H1 (cell line): Measurements from ENCODE around the gene P3H3. TPM values are rescaled to one million over a fixed set of nuclear protein-coding genes. Genes with fewer than 3 reads are reported as not detected.
A peak's percentile ranks its signal among the peaks of the same experiment; 100 is the strongest.

Source experiments
- CTCF ChIA-PET: fragments of 300-600 bp; sonication (Branson Sonifier 250); formaldehyde crosslinking; loops from one replicate; lab custom pipeline; 2021; ENCODE audit not compliant: partially characterized antibody; lab: Charles Lee
- POLR2A ChIA-PET: fragments of 300-600 bp; sonication (Branson Sonifier 250); formaldehyde crosslinking; loops from one replicate; lab custom pipeline; 2021; ENCODE audit warnings: inconsistent platforms; ENCODE audit not compliant: partially characterized antibody; lab: Charles Lee
- DNase-seq, 2 experiments: peaks; one replicate each; pipeline versions ENCODE4 v3.0.0 to v3.0.0-alpha.2; 2010 to 2022; ENCODE audit warnings: low spot score in 2 of 2, low read depth in 1 of 2, mixed read lengths in 1 of 2
- FAIRE-seq: peaks from 2 replicates; lab custom pipeline; 2011; peaks lifted over from hg19 to GRCh38; lab: Jason Lieb, UNC
- H2AFZ ChIP-seq: 2 replicates; pipeline ENCODE4 v1.8.1; 2012; ENCODE audit warnings: low read length, inconsistent platforms
- H2AK5ac ChIP-seq: 2 replicates; pipeline ENCODE4 v1.6.1; 2013; ENCODE audit warnings: low read depth, low read length
- H2BK120ac ChIP-seq: replicated peaks from 2 replicates; pipeline ENCODE3; 2013; ENCODE audit warnings: low read depth, low read length, inconsistent platforms
- H2BK12ac ChIP-seq: 2 replicates; pipeline ENCODE4 v1.6.1; 2013; ENCODE audit warnings: low read depth, low read length
- H2BK15ac ChIP-seq: 2 replicates; pipeline ENCODE4 v1.6.1; 2013; ENCODE audit warnings: low read length
- H2BK20ac ChIP-seq: 2 replicates; pipeline ENCODE4 v1.6.1; 2013; ENCODE audit warnings: low read length
- H2BK5ac ChIP-seq: 2 replicates; pipeline ENCODE4 v1.6.1; 2013; ENCODE audit warnings: low read depth, low read length
- H3K14ac ChIP-seq: 2 replicates; pipeline ENCODE4 v1.6.1; 2013; ENCODE audit warnings: inconsistent platforms; ENCODE audit not compliant: insufficient read length
- H3K18ac ChIP-seq: 2 replicates; pipeline ENCODE4 v1.6.1; 2013; ENCODE audit warnings: low read length; ENCODE audit errors: extremely low read depth
- H3K23ac ChIP-seq: 2 replicates; pipeline ENCODE4 v1.6.1; 2013; ENCODE audit warnings: inconsistent platforms; ENCODE audit not compliant: insufficient read length
- H3K23me2 ChIP-seq: 2 replicates; pipeline ENCODE4 v1.6.1; 2013; ENCODE audit warnings: low read depth, low read length
- H3K27ac ChIP-seq: 2 replicates; pipeline ENCODE4 v1.6.1; 2011; ENCODE audit warnings: low read depth, low read length, inconsistent platforms
- H3K27me3 ChIP-seq, 4 experiments: replicated peaks in 1 of 4; 1 replicate in 1 of 4; 2 replicates in 3 of 4; pipeline versions ENCODE4 v1.6.1 to v1.8.1; 2011 to 2013; ENCODE audit warnings: low read length in 3 of 4, mild to moderate bottlenecking in 3 of 4, inconsistent platforms in 2 of 4, mixed read lengths in 2 of 4, moderate library complexity in 1 of 4; ENCODE audit not compliant: control insufficient read depth in 3 of 4, insufficient read depth in 3 of 4; ENCODE audit errors: extremely low read depth in 1 of 4
- H3K36me3 ChIP-seq, 4 experiments: 2 replicates each; pipeline versions ENCODE4 v1.6.1 to v1.8.1; 2011 to 2013; ENCODE audit warnings: mild to moderate bottlenecking in 4 of 4, low read length in 3 of 4, moderate library complexity in 2 of 4, control low read depth in 1 of 4, inconsistent platforms in 1 of 4; ENCODE audit not compliant: insufficient read depth in 4 of 4, control insufficient read depth in 2 of 4
- H3K4ac ChIP-seq: replicated peaks from 2 replicates; pipeline ENCODE3; 2013; ENCODE audit warnings: low read length, low read depth, mixed read lengths, inconsistent platforms; ENCODE audit not compliant: insufficient read length
- H3K4me1 ChIP-seq, 4 experiments: replicated peaks in 1 of 4; 1 replicate in 1 of 4; 2 replicates in 3 of 4; pipeline versions ENCODE4 v1.6.1 to v1.8.1; 2011 to 2013; ENCODE audit warnings: low read length in 3 of 4, inconsistent platforms in 2 of 4, mixed read lengths in 1 of 4; ENCODE audit not compliant: insufficient read depth in 4 of 4, control insufficient read depth in 3 of 4
- H3K4me2 ChIP-seq, 2 experiments: 2 replicates each; pipeline versions ENCODE4 v1.6.1 to v1.8.1; 2011 to 2013; ENCODE audit warnings: low read depth in 2 of 2, low read length in 2 of 2, control low read depth in 1 of 2, inconsistent platforms in 1 of 2, mild to moderate bottlenecking in 1 of 2; ENCODE audit not compliant: insufficient read depth in 1 of 2
- H3K4me3 ChIP-seq, 4 experiments: fragments of 200-600, 300-600 bp in 1 of 4; sonication (generic), shearing (Covaris generic), sonication (Bioruptor Twin) in 1 of 4; 2 replicates each; pipeline versions ENCODE4 v1.5.1 to v1.8.1; 2011 to 2016; ENCODE audit warnings: low read length in 4 of 4, low read depth in 3 of 4, control low read depth in 2 of 4, inconsistent platforms in 2 of 4, mild to moderate bottlenecking in 2 of 4, mixed read lengths in 1 of 4, moderate library complexity in 1 of 4; ENCODE audit not compliant: insufficient read depth in 2 of 4; ENCODE audit errors: extremely low read depth in 1 of 4
- H3K56ac ChIP-seq: replicated peaks from 2 replicates; pipeline ENCODE3; 2013; ENCODE audit warnings: low read depth, mild to moderate bottlenecking, mixed read lengths, low read length, inconsistent platforms; ENCODE audit not compliant: insufficient read length
- H3K79me1 ChIP-seq: 2 replicates; pipeline ENCODE4 v1.6.1; 2013; ENCODE audit warnings: low read depth, low read length, control low read depth
- H3K79me2 ChIP-seq, 2 experiments: 2 replicates each; pipeline versions ENCODE4 v1.6.1 to v1.8.1; 2012 to 2013; ENCODE audit warnings: low read length in 2 of 2, mild to moderate bottlenecking in 2 of 2, inconsistent platforms in 1 of 2; ENCODE audit not compliant: insufficient read depth in 2 of 2, control insufficient read depth in 1 of 2
- H3K9ac ChIP-seq, 4 experiments: replicated peaks in 1 of 4; 1 replicate in 1 of 4; 2 replicates in 3 of 4; pipeline versions ENCODE4 v1.6.1 to v1.8.1; 2011 to 2013; ENCODE audit warnings: low read depth in 3 of 4, low read length in 3 of 4, control low read depth in 2 of 4, mild to moderate bottlenecking in 2 of 4, moderate library complexity in 2 of 4, inconsistent platforms in 1 of 4; ENCODE audit errors: extremely low read depth in 1 of 4
- H3K9me3 ChIP-seq, 2 experiments: 2 replicates each; pipeline versions ENCODE4 v1.6.1 to v1.8.1; 2012 to 2013; ENCODE audit warnings: mild to moderate bottlenecking in 2 of 2, moderate library complexity in 2 of 2, control low read depth in 1 of 2, inconsistent platforms in 1 of 2, low read depth in 1 of 2, low read length in 1 of 2, mixed read lengths in 1 of 2; ENCODE audit not compliant: insufficient read depth in 2 of 2
- H4K20me1 ChIP-seq, 2 experiments: replicated peaks in 1 of 2; 2 replicates each; pipeline versions ENCODE3 to v1.8.1; 2011 to 2013; ENCODE audit warnings: inconsistent platforms in 2 of 2, low read length in 2 of 2, mild to moderate bottlenecking in 1 of 2; ENCODE audit not compliant: insufficient read depth in 2 of 2, control insufficient read depth in 1 of 2
- H4K5ac ChIP-seq: 2 replicates; pipeline ENCODE4 v1.6.1; 2013; ENCODE audit warnings: low read length, low read depth, mixed read lengths, inconsistent platforms; ENCODE audit not compliant: insufficient read length
- H4K8ac ChIP-seq: 2 replicates; pipeline ENCODE4 v1.8.0; 2013; ENCODE audit warnings: mild to moderate bottlenecking, moderate library complexity, low read length, inconsistent platforms; ENCODE audit not compliant: insufficient read depth; ENCODE audit errors: extremely low read depth
- H4K91ac ChIP-seq: replicated peaks from 2 replicates; pipeline ENCODE3; 2013; ENCODE audit warnings: low read length, mixed read lengths, inconsistent platforms; ENCODE audit not compliant: insufficient read length
- POLR2AphosphoS5 ChIP-seq: IDR thresholded peaks from 2 replicates; pipeline ENCODE4 v1.6.1; 2011; ENCODE audit warnings: low read depth, low read length
- POU5F1 ChIP-seq: IDR thresholded peaks from 2 replicates; pipeline ENCODE4 v1.6.1; 2011; ENCODE audit warnings: low read depth, mild to moderate bottlenecking, low read length, moderate library complexity
- RFX5 ChIP-seq: IDR thresholded peaks from 2 replicates; pipeline ENCODE4 v1.6.1; 2011; ENCODE audit warnings: low read depth, low read length, improper control_type of control experiment, borderline replicate concordance
- TAF1 ChIP-seq: IDR thresholded peaks from 2 replicates; pipeline ENCODE4 v1.6.1; 2011; ENCODE audit warnings: mild to moderate bottlenecking, low read depth, low read length
- WGBS, 2 experiments: shearing (Covaris generic) in 1 of 2; methylation state at CpG; one replicate each; pipeline versions ENCODE4 v1.1.6 to v1.1.7; 2013 to 2015; ENCODE audit warnings: low lambda C conversion rate in 2 of 2, mixed read lengths in 2 of 2, inconsistent platforms in 1 of 2, low coverage in 1 of 2, missing lambda C conversion rate in 1 of 2; ENCODE audit not compliant: insufficient replicate concordance in 2 of 2, insufficient coverage in 1 of 2, insufficient read length in 1 of 2; ENCODE audit errors: extremely low coverage in 1 of 2, missing lambda C conversion rate in 1 of 2; 5-methylcytosine and 5-hydroxymethylcytosine counted together
- polyA plus RNA-seq, 7 experiments: library from polyadenylated mRNA; depleted of rRNA in 3 of 7; stranded (reverse) in 5 of 7; unstranded in 2 of 7; fragments of >200 nt in 5 of 7; fragments of 200-250 nt in 2 of 7; gene quantifications; 1 replicate in 5 of 7; 2 replicates in 1 of 7; 4 replicates in 1 of 7; pipeline versions ENCODE4 v1.2.1 to v1.2.3, GENCODE V29; 2011 to 2013; ENCODE audit warnings: missing spikeins in 2 of 7, mixed read lengths in 2 of 7
- total RNA-seq: library from RNA; stranded (reverse); fragmentation: NEBNext Ultra II Directional; extraction: Animal tissue kit (Norgen Biotek cat#: 25700); gene quantifications from 2 replicates; pipeline ENCODE4 v1.2.1, GENCODE V29; 2021

P3H3 gene
- total and polyA plus RNA-seq, 2 of the 8 experiments (the other 6 are each of a cell fraction or from before 2014, with no cell fraction given), result 22.9 to 43.5 TPM

DNA sequence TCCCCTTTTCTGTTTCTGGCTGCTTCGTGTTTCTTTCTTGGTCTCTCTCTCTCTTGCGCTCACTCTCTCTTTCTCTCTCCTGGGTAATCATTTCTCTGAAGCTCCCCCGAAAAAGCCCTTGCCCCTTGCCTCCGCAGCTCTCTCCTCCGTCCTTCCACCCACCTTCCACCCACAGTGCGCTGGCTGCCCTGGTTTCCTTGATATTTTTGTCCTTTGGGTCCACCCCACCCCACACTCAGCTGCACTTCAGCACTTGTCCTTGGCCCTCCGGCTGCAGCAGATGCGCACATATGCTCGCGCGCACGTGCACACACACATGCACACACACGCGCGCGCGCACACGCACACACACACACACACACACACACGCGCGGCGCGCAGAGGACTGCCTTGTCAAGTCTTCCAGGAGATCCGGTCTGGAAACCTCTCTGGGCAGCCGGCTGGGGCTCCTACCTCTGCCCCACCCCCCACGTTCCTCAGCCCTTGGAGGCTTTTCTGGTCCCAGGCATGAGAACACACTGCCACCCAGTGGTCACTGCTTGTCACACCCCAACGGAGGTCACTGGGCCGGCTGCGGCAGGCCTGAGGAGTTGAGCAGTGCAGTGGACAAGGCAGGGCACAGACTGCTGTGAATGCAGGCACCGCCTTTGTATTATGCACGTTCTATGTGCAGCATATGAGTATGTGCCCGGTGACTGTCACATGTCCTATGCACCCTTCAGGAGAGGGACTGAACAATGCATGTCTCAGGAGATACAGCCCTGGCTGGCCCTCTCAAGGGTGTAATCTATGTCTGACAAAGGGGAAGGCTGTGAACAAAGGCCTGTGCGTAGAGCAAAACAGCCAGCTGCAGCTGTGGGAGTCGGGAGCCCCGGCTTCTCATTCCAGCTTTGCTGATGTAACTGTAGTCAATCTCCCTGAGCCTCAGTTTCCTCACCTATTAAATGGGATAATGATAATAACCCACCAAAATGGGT is 49.3 kb upstream of the P3H3 start:
- Histone ChIP-seq H3K14ac (no peak overlapping the region), H3K23me2 (peaks cover 11% of the 10 kb centered on the region), H2BK15ac (peak overlapping the region; percentile 98), H4K20me1 (no peaks in the 10 kb centered on the region), H3K79me1 (no peaks in the 10 kb centered on the region), H4K91ac (peak overlapping the region; percentile 2), H3K4me1 (peaks cover 5 to 18% (median 13%) of the 10 kb centered on the region in 4 experiments), H3K27me3 (peaks cover 0 to 23% (median 17%) of the 10 kb centered on the region in 4 experiments; a peak in 5 of 7 replicates), H3K27ac (no peak overlapping the region), H3K4ac (no peak overlapping the region), H2BK12ac (peak overlapping the region; percentile 93), H4K5ac (no peak overlapping the region), H3K23ac (no peak overlapping the region), H4K8ac (no peak overlapping the region), H3K4me3 (peak overlapping the region; percentile 29 to 67 (median 54)), H3K56ac (no peak overlapping the region), H2BK20ac (peak overlapping the region; percentile 63; the same call in 1 of the 2 replicates), H3K18ac (peak overlapping the region; percentile 97), H2BK120ac (no peak overlapping the region), H3K36me3 (no peaks in the 10 kb centered on the region), H3K9ac (0 out of 7 replicates have a peak overlapping the region, but pooled peaks of 1 of the 4 experiments have one; percentile 1), H3K9me3 (no peaks in the 10 kb centered on the region), H3K79me2 (no peaks in the 10 kb centered on the region), H3K4me2 (peak overlapping the region; percentile 88 to 90), H2AFZ (peak overlapping the region; percentile 14), H2AK5ac (no peak overlapping the region), H2BK5ac (peak overlapping the region; percentile 61; the same call in 1 of the 2 replicates)
- FAIRE-seq (peak; percentile 62), DNase-seq (peak; percentile 82 to 96)
- ChIA-PET POLR2A (interaction anchor here (0.9 to 10.4 kb wide), 17 partner anchors 8 to 166 kb away, joined by 3 to 97 read pairs (median 4); partner anchors contain the start of genes CD4, COPS7A, GPR162 and MLF2), CTCF (interaction anchor here (0.6 to 29.6 kb wide), 24 partner anchors 9 to 971 kb away, joined by 3 to 532 read pairs (median 5); partner anchors contain the start of genes CD4, GNB3, GPR162 and LAG3)
- WGBS, 2 experiments, result 10% methylated on average over 35 of the region's 35 CpGs; no CpG with 5 or more reads in 1 of the 2 experiments
- TF ChIP-seq POU5F1, result no peak
- TF ChIP-seq POLR2AphosphoS5, result peak; percentile 46
- no peak for TF ChIP-seq RFX5
- 0 out of 2 replicates have a peak, but pooled peaks have one; percentile 47 for TF ChIP-seq TAF1
